Naive B cell (primary cell): ENCODE results near the gene RRBP1. TPM values are rescaled to one million over a fixed set of nuclear protein-coding genes. Genes with fewer than 3 reads are reported as not detected.
"Not testable (repeated sequence)": the region's sequence is repeated elsewhere in the genome, so short reads cannot be mapped to it uniquely, and the experiment has no call there.

Experiments used
- ATAC-seq, 2 donors: fragments of 150-1000 bp; cut with Tn5 transposase; 2 replicates each; pipeline ENCODE4 v1.10.0; 2021; ENCODE audit warnings: low read depth in 2 of 2, mild to moderate bottlenecking in 2 of 2, moderate library complexity in 2 of 2
- DNase-seq: peaks from one replicate; pipeline ENCODE4 v3.0.0; 2022
- H3K27ac Mint-ChIP-seq, 6 donors: one replicate each; pipeline ENCODE4 v1.8.0; 2020 to 2022; ENCODE audit warnings: mild to moderate bottlenecking in 6 of 6, mixed read lengths in 6 of 6, moderate library complexity in 5 of 6, inconsistent platforms in 2 of 6
- H3K27me3 Mint-ChIP-seq, 3 donors: one replicate each; pipeline ENCODE4 v1.8.0; 2021 to 2022; ENCODE audit warnings: mixed read lengths in 3 of 3, mild to moderate bottlenecking in 1 of 3
- H3K36me3 Mint-ChIP-seq, 2 donors: one replicate each; pipeline ENCODE4 v1.8.0; 2020 to 2022; ENCODE audit warnings: mixed read lengths in 2 of 2, inconsistent platforms in 1 of 2, mild to moderate bottlenecking in 1 of 2
- H3K4me1 Mint-ChIP-seq, 3 donors: one replicate each; pipeline ENCODE4 v1.8.0; 2020 to 2022; ENCODE audit warnings: mixed read lengths in 3 of 3, inconsistent platforms in 1 of 3, mild to moderate bottlenecking in 1 of 3, moderate library complexity in 1 of 3
- H3K4me3 Mint-ChIP-seq, 8 donors: one replicate each; pipeline ENCODE4 v1.8.0; 2020 to 2022; ENCODE audit warnings: mild to moderate bottlenecking in 8 of 8, mixed read lengths in 8 of 8, moderate library complexity in 8 of 8, inconsistent platforms in 2 of 8
- H3K9me3 Mint-ChIP-seq, 7 donors: one replicate each; pipeline ENCODE4 v1.8.0; 2020 to 2022; ENCODE audit warnings: mixed read lengths in 7 of 7, mild to moderate bottlenecking in 5 of 7, inconsistent platforms in 2 of 7, moderate library complexity in 1 of 7
- polyA plus RNA-seq, 6 donors: library from polyadenylated mRNA; unstranded; fragments of 300-500 nt; fragmentation: Illumina TruSeq; gene quantifications; one replicate each; pipeline ENCODE4 v1.2.3, GENCODE V29; 2021; ENCODE audit warnings: low read depth in 6 of 6

RRBP1 gene
- polyA plus RNA-seq, 6 donors from 2014 or later, result 1.00 to 12.2 (median 2.1) TPM

GRCh38 chr20:17661121-17661744, 20.8 kb downstream of the RRBP1 start:
- Mint-ChIP-seq H3K27me3 (no peaks in the 10 kb centered on the region), H3K9me3 (peaks cover 0 to 4% (median 0%) of the 10 kb centered on the region in 7 donors), H3K36me3 (peaks cover 12 to 32% of the 10 kb centered on the region in 2 donors), H3K4me3 (no peak overlapping the region), H3K27ac (no peak overlapping the region), H3K4me1 (peaks cover 38 to 62% (median 47%) of the 10 kb centered on the region in 3 donors)
- ATAC-seq (no peak), DNase-seq (no peak)

GRCh38 chr20:17660667-17661066, 21.4 kb downstream of the RRBP1 start:
- H3K4me3 Mint-ChIP-seq, result peak overlapping the region in 1 of 8 donors; percentile 20
- peaks cover 12 to 32% of the 10 kb centered on the region in 2 donors for H3K36me3 Mint-ChIP-seq
- H3K27me3 Mint-ChIP-seq, result no peaks in the 10 kb centered on the region
- peaks cover 35 to 58% (median 47%) of the 10 kb centered on the region in 3 donors for H3K4me1 Mint-ChIP-seq
- no peak for DNase-seq
- ATAC-seq, result no peak
- peak overlapping the region in 5 of 6 donors; percentile 32 to 89 (median 47) for H3K27ac Mint-ChIP-seq
- peaks cover 0 to 4% (median 0%) of the 10 kb centered on the region in 7 donors for H3K9me3 Mint-ChIP-seq

- DNase-seq, result no peak
- Mint-ChIP-seq H3K9me3 (peaks cover 0 to 4% (median 0%) of the 10 kb centered on the region in 7 donors), H3K27ac (peak overlapping the region in 4 of 6 donors; percentile 47 to 77 (median 74)), H3K36me3 (peaks cover 12 to 32% of the 10 kb centered on the region in 2 donors), H3K4me1 (peaks cover 35 to 51% (median 43%) of the 10 kb centered on the region in 3 donors), H3K4me3 (no peak overlapping the region), H3K27me3 (no peaks in the 10 kb centered on the region)
- no peak for ATAC-seq
These were observed 22.2 kb downstream of the RRBP1 start for GRCh38 chr20:17659801-17660200.

DNA sequence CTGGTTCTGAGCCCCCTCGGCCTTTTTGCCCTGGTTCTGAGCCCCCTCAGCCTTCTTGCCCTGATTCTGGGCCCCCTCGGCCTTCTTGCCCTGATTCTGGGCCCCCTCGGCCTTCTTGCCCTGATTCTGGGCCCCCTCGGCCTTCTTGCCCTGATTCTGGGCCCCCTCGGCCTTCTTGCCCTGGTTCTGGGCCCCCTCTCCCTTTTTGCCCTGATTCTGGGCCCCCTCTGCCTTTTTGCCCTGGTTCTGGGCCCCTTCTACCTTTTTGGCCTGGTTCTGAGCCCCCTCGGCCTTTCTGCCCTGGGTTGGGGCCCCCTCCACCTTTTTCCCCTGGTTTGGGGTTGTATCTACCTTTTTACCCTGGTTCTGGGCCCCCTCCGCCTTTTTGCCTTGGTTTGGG, 22.7 kb downstream of the RRBP1 start:
- not testable (repeated sequence) for H3K9me3 Mint-ChIP-seq, H3K27me3 Mint-ChIP-seq, DNase-seq, ATAC-seq, H3K4me3 Mint-ChIP-seq
- H3K36me3 Mint-ChIP-seq, result peaks cover 12 to 32% of the 10 kb centered on the region in 2 donors
- H3K4me1 Mint-ChIP-seq, result peaks cover 34 to 48% (median 41%) of the 10 kb centered on the region in 3 donors
- peak overlapping the region in 2 of 6 donors; percentile 22 to 73 for H3K27ac Mint-ChIP-seq

GRCh38 chr20:17658648-17658993, 23.4 kb downstream of the RRBP1 start:
- ATAC-seq (no peak), DNase-seq (no peak)
- H3K9me3 Mint-ChIP-seq, result peaks cover 0 to 4% (median 0%) of the 10 kb centered on the region in 7 donors
- H3K4me1 Mint-ChIP-seq, result peaks cover 28 to 43% (median 38%) of the 10 kb centered on the region in 3 donors
- H3K27ac Mint-ChIP-seq, result no peak overlapping the region
- peaks cover 12 to 32% of the 10 kb centered on the region in 2 donors for H3K36me3 Mint-ChIP-seq
- H3K27me3 Mint-ChIP-seq, result no peaks in the 10 kb centered on the region
- no peak overlapping the region for H3K4me3 Mint-ChIP-seq

DNA sequence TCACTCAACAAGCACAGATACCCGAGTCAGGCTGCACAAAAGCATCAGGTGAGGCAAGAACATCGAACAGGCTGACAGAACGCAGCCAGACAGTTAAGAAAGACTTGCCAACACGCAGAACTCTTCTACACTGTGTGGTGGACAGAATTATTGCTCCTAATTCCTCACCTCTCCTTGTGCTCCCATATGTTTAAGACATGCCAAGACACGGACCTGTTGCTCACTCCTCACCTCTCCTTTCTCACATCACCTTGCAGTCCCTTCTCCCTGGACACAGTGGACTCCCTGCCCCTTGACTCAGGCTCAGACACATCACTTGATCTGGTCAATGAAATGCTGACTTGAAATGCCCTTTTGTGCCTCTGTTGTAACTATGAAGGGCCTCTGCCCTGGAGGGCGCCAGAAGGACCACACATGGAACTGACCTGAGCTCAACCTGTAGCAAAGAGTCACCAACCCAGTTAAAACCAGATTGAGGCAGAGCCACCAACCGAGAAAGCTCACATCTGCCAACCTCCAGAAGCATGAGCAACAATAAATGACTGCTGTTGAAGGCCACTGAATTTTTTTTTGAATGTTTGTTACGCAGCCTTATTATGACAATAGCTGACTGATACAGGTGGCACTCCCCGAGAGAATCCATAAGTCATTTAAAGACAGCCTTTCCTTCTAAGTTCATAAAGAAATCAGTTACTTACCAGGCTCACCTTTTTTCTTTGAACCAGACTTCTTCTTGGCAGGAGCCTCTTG, 24.0 kb downstream of the RRBP1 start:
- ATAC-seq (no peak), DNase-seq (no peak)
- peaks cover 28 to 43% (median 38%) of the 10 kb centered on the region in 3 donors for H3K4me1 Mint-ChIP-seq
- H3K27ac Mint-ChIP-seq, result peak overlapping the region in 2 of 6 donors; percentile 4 to 73
- H3K9me3 Mint-ChIP-seq, result peaks cover 0 to 4% (median 0%) of the 10 kb centered on the region in 7 donors
- peak overlapping the region in 1 of 8 donors; percentile 14 for H3K4me3 Mint-ChIP-seq
- no peaks in the 10 kb centered on the region for H3K27me3 Mint-ChIP-seq
- peaks cover 12 to 32% of the 10 kb centered on the region in 2 donors for H3K36me3 Mint-ChIP-seq

- Mint-ChIP-seq H3K27me3 (no peaks in the 10 kb centered on the region), H3K4me3 (peak overlapping the region in 1 of 8 donors; percentile 6), H3K9me3 (peaks cover 0 to 4% (median 0%) of the 10 kb centered on the region in 7 donors), H3K27ac (peak overlapping the region; percentile 4 to 93 (median 66)), H3K36me3 (peaks cover 12 to 32% of the 10 kb centered on the region in 2 donors), H3K4me1 (peaks cover 24 to 40% (median 33%) of the 10 kb centered on the region in 3 donors)
- ATAC-seq, result no peak
- DNase-seq, result no peak
These were observed 24.8 kb downstream of the RRBP1 start for GRCh38 chr20:17657079-17657825.

GRCh38 chr20:17655865-17656479, 26.1 kb downstream of the RRBP1 start:
- no peak overlapping the region for H3K4me3 Mint-ChIP-seq
- H3K4me1 Mint-ChIP-seq, result peaks cover 18 to 27% (median 23%) of the 10 kb centered on the region in 3 donors
- no peaks in the 10 kb centered on the region for H3K27me3 Mint-ChIP-seq
- peaks cover 12 to 32% of the 10 kb centered on the region in 2 donors for H3K36me3 Mint-ChIP-seq
- H3K9me3 Mint-ChIP-seq, result peaks cover 0 to 4% (median 0%) of the 10 kb centered on the region in 7 donors
- DNase-seq (no peak), ATAC-seq (no peak)
- peak overlapping the region in 1 of 6 donors; percentile 18 for H3K27ac Mint-ChIP-seq

GRCh38 chr20:17655286-17655651, 26.8 kb downstream of the RRBP1 start:
- H3K9me3 Mint-ChIP-seq, result peaks cover 0 to 4% (median 0%) of the 10 kb centered on the region in 7 donors
- H3K4me3 Mint-ChIP-seq, result no peak overlapping the region
- DNase-seq, result no peak
- H3K36me3 Mint-ChIP-seq, result peaks cover 12 to 30% of the 10 kb centered on the region in 2 donors
- no peak for ATAC-seq
- no peaks in the 10 kb centered on the region for H3K27me3 Mint-ChIP-seq
- H3K4me1 Mint-ChIP-seq, result peaks cover 12 to 25% (median 21%) of the 10 kb centered on the region in 3 donors
- peak overlapping the region in 1 of 6 donors; percentile 28 for H3K27ac Mint-ChIP-seq

DNA sequence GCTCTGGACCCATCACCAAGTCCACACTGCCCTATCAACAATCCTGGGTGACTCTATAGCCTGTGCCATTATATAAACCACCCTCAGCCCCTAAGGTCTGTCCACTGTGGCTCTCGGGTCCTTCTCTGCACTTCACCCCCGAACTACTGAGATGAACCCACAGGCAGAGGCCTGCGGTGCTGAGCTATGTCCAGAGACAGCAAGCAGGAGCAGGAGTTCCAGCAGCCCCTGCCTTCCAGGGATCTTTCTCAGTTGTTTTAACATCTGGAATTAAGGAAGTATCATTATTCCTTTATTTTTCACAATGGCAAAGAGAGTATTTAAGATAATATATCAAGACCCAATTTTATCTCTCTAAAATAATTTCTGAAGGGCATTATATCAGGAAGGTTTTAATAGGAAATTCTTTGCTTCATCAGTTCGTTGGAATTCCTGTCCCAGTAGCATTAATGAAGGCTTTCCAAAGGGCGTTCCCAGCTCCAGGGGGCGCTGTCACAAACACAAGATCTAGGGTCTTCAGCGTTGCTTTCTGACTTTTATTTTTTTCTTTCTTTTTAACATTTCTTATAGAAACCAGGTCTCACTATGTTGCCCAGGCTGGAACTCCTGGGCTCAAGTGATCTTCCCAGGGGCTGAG, 27.3 kb downstream of the RRBP1 start:
- H3K36me3 Mint-ChIP-seq, result peaks cover 12 to 25% of the 10 kb centered on the region in 2 donors
- no peak overlapping the region for H3K4me3 Mint-ChIP-seq
- ATAC-seq, result no peak
- H3K4me1 Mint-ChIP-seq, result peaks cover 8 to 22% (median 17%) of the 10 kb centered on the region in 3 donors
- DNase-seq, result no peak
- no peaks in the 10 kb centered on the region for H3K27me3 Mint-ChIP-seq
- H3K27ac Mint-ChIP-seq, result peak overlapping the region in 2 of 6 donors; percentile 28 to 78
- H3K9me3 Mint-ChIP-seq, result peaks cover 0 to 4% (median 0%) of the 10 kb centered on the region in 7 donors

DNA sequence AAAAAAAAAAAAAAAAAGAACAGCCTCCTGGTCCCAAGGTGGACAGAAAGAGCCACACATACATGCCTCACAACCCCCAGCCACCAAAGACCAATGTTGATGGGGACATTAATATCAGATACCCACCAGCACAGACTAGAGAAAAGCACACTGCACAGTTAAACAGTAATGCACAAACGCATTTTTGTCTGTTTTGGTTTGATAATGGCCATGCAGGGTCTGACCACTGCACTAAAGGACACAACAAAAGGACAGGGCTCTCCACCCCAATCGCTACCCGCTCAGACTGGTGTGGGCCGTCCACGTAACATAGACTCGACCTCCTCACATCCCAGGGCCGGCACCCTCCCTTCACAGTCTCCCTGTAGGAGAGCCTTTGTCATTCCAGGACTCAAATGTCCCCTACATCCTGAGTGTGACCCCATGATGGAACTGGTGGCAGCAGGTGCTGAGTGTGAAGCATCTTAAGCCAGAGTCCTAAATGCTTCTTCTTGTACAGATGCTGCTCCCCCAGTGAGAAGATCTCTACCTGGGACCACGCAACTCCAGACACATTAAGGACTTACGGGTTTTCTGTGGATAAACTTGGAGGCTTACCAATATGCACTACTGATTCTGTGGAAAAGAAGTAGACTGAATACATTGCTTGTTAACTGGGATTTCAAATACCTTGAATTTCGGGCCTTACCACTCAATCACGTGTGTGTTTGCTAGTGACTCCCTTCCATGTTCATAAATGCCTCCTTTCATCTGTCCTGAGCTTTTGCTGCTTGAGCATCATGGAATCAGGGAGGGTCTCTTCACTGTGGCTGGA, 28.0 kb downstream of the RRBP1 start:
- no peaks in the 10 kb centered on the region for H3K27me3 Mint-ChIP-seq
- H3K4me1 Mint-ChIP-seq, result peaks cover 8 to 26% (median 24%) of the 10 kb centered on the region in 3 donors
- peaks cover 12 to 23% of the 10 kb centered on the region in 2 donors for H3K36me3 Mint-ChIP-seq
- peaks cover 0 to 4% (median 0%) of the 10 kb centered on the region in 7 donors for H3K9me3 Mint-ChIP-seq
- H3K27ac Mint-ChIP-seq, result peak overlapping the region in 2 of 6 donors; percentile 34 to 78
- ATAC-seq (no peak), DNase-seq (no peak)
- no peak overlapping the region for H3K4me3 Mint-ChIP-seq

- no peak for DNase-seq
- no peak for ATAC-seq
- Mint-ChIP-seq H3K36me3 (peaks cover 0 to 9% of the 10 kb centered on the region in 2 donors), H3K4me3 (peak overlapping the region in 1 of 8 donors; percentile 57), H3K27me3 (no peaks in the 10 kb centered on the region), H3K9me3 (no peaks in the 10 kb centered on the region), H3K27ac (peak overlapping the region in 1 of 6 donors; percentile 36), H3K4me1 (peaks cover 7 to 29% (median 25%) of the 10 kb centered on the region in 3 donors)
These were observed 29.6 kb downstream of the RRBP1 start for GRCh38 chr20:17652411-17652810.
